Thyroid gland (tissue), 4 donors: Measurements from ENCODE around the gene KAT6B.

ENCODE experiments used
- CTCF ChIP-seq, 6 experiments: fragments of 200-600 bp in 3 of 6; fragments of 450-650 bp in 3 of 6; sonication (generic) in 3 of 6; IDR thresholded peaks; one replicate each; pipeline ENCODE4 v1.5.1; 2016 to 2019; ENCODE audit warnings: antibody characterized with exemption in 6 of 6, mild to moderate bottlenecking in 2 of 6, inconsistent platforms in 1 of 6, moderate library complexity in 1 of 6
- POLR2A ChIP-seq, 2 donors: fragments of 450-650 bp; IDR thresholded peaks; one replicate each; pipeline ENCODE4 v1.6.1; 2017; ENCODE audit warnings: antibody characterized with exemption in 2 of 2, mild to moderate bottlenecking in 2 of 2, moderate library complexity in 1 of 2

DNA sequence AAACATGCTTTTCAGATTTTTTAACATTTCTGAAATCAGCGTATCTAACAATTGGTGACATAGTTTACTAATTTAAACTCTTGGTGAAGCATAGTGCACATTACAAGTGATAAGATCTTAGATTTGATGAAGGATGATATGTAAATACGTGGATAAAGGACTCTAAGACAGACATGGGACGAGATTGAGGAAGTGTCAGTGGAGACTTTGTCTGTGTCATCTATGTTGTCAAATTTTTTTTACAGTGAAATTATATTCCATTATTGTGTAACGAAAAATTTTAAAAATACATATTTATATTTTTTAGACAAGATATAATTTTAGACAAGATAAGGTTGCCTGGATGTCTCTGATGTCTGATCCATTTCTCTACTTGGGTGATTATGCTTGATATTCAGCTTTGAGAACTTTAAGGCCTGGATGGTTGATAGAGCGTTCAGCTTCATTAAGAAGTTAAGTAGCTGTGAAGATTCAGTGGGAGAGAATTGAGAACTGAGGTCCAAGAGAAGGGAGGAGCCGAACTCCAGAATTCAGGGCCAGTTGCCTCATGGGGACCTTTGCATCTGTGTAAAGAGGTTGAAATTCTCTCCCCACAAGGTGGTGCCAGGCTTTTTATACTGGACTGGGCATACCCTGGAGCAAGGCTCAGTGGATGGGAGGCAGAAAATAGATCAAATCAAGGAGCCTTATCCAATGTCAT is 62.7 kb downstream of the KAT6B start:
- TF ChIP-seq CTCF (IDR thresholded peaks at IDR 0.05): peak in 4 of 6 experiments; percentile 38 to 58 (median 44)
- no peak for TF ChIP-seq POLR2A (IDR thresholded peaks at IDR 0.05)
